Measurements from ENCODE around the gene PRR22.

- TF ChIP-seq CTCF (conservative IDR thresholded peaks at IDR 0.05) (no peak), ZFX (IDR thresholded peaks at IDR 0.05) (no peak)
These were observed 3.0 kb upstream of the PRR22 start for GRCh38 chr19:5787409-5788182.
